T47D (cell line): Measurements from ENCODE around the gene STPG3.

Experiments
- DNase-seq, 2 experiments: peaks; one replicate each; pipeline versions ENCODE4 v3.0.0 to v3.0.0-alpha.2; 2011 to 2012; ENCODE audit warnings: low read depth in 1 of 2, low spot score in 1 of 2
- JUND ChIP-seq: IDR thresholded peaks from 2 replicates; pipeline ENCODE4 v1.6.1; 2012; ENCODE audit warnings: low read depth
- in situ Hi-C: cut with HindIII; loops from 2 replicates; pipeline ENCODE4 v1.10.0; 2016; ENCODE audit warnings: low sequenced_read_pairs, low pct_unique_long_range_greater_than_20kb

STPG3 gene

DNA sequence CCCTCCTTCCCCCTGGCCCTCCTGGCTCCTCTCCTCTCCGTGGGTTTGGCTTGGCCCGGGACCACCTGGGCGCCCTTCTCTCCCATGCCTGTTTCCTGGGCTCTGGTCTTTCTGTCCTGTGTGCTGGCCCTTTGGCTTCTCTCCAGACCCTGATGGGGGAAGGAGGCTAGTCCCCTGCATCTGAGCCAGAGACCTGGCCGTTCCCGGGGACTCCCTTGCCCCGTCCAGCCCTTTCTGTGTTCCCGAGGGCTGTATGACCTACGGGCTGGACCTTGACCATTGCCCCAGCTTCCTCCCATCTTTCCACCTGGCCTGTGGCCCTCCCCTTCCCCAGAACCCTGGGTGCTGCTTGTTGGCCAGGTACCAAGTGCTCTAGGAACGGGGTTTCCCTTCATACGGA is 12.4 kb downstream of the STPG3 start:
- in situ Hi-C loops: no loop called here
- DNase-seq: no peak
- no peak for TF ChIP-seq JUND

DNA sequence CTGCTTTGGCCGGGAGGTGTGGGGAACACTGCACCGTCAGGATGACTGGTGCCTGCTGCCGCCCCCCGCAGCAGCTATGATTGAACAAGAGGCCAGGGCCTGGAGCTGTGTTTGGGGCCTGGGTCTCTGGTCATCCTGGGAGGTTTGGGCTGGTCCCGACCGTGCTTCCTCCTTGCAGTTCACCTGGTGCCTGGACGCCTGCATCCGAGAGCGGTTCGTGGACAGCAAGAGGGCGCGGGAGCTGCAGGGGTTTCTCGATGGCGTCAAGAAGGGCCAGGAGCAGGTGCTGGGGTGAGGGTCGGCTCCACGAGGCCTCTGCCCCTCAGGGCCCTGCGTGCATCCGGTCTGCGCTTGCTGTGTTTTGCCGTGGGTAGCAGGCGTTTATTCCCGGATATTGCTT is 13.0 kb downstream of the STPG3 start:
- TF ChIP-seq JUND: no peak
- in situ Hi-C loops: no loop called here
- DNase-seq: no peak

DNA sequence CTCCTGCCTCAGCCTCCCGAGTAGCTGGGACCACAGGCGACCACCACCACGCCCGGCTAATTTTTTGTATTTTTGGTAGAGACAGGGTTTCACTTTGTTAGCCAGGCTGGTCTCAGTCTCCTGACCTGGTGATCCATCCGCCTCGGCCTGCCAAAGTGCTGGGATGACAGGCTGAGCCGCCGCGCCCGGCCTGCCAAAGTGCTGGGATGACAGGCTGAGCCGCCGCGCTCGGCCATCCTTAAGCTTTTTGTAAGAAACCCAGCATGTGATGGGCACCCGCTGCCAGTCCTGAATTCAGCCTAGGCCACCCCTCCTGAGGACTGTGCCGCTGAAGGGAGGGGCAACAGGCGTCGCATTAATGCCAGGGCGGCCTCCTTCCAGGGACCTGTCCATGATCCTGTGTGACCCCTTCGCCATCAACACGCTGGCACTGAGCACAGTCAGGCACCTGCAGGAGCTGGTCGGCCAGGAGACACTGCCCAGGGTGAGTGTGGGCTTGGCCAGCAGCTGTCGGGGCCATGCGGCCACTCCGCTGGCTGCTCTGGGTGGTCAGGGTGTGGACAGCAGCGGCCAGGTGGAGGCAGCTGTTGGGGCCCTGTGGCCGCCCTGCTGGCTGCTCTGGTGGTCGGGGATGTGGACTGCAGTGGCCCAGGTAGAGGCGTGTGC is 14.5 kb downstream of the STPG3 start:
- no peak for DNase-seq
- in situ Hi-C loops: no loop called here
- TF ChIP-seq JUND: no peak

DNA sequence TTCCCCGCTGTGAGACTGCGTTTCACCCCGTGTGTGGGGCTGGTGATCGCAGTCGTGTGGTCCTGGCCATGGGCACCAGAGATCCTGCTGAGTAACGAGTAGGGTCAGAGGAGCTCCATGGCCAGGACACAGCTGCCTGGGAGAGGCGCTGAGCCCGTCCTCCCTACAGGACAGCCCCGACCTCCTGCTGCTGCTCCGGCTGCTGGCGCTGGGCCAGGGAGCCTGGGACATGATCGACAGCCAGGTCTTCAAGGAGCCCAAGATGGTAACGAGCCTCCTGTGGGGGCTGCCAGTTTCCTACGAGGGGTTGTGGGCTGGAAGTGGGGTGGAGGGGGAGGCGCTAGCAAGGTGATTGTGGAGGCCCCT is 15.1 kb downstream of the STPG3 start:
- in situ Hi-C loops: no loop called here
- DNase-seq: no peak
- no peak for TF ChIP-seq JUND

GRCh38 chr9:137266585-137267453 is 15.7 kb downstream of the STPG3 start:
- in situ Hi-C loops: no loop called here
- no peak for DNase-seq
- no peak for TF ChIP-seq JUND

- in situ Hi-C loops: no loop called here
- no peak for DNase-seq
Measured at GRCh38 chr9:137267933-137268355, 16.9 kb downstream of the STPG3 start.

GRCh38 chr9:137268538-137269201 is 17.6 kb downstream of the STPG3 start:
- TF ChIP-seq JUND: no peak
- DNase-seq: no peak
- in situ Hi-C loops: no loop called here

More at GRCh38 chr9:137267933-137268355, 16.9 kb downstream of the STPG3 start:
- no peak for TF ChIP-seq JUND

DNA sequence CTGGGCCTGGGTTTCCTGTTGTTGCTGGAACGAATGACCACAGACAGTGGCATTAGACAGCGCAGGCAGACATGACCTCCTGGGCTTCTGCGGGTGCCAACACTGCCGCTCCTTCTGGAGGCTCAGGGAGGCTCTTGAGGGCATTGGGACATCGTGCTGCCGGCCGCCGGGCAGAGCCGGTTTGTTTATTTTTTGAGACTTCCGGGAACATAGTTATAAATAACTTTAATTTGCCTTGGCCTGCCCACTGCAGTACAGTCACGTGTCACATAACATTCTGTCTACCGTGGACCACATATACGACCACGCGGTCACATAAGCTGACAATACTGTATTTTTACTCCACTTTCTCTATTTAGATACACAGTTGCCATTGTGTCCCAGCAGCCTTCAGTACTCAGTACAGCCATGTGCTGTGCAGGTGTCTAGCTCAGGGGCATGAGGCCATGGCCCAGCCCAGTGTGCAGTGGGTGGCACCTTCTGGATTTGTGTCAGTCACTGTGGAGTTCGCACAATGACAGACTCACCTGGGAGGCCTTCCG is 18.2 kb downstream of the STPG3 start:
- DNase-seq: peak; percentile 88 to 93
- in situ Hi-C loops: no loop called here
- TF ChIP-seq JUND: no peak

DNA sequence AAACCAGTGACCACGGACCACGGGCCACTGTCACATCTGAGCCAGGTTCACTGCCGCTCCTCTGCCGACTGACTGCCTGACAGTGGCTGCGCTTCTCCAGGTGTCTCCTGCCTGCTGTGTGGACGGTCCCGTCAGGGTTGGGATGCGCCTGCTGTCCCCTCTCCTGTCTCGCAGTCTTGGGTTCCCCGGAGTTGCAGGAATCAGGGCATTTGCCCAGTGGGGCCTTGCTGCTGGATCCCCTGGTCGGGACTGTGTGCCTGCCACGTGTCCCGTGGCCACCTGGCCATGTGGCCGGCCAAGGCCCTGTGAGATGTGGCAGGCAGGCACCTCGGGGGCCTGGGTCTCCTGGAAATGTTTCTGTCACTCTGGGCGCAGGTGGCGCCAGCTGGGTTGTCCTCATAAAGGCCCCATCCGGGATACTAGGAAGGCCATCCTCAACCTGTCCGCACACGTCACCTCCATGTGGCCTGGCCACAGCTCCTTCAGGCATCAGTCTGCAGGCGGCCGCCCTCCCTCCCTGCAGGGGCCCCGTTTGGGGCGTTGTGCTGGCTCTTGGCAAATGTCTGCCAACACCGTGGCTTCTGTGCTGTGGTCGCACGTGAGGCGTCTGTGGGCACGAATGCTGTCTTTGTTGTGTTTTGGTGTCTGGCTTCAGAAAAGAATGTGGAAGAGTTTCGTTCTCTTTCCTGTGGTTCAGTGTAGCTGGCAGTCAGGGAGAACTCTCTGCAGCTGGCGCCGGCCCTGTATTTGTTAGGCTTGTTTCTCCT is 20.0 kb downstream of the STPG3 start:
- no peak for DNase-seq
- in situ Hi-C loops: no loop called here

GRCh38 chr9:137271696-137272076 is 20.6 kb downstream of the STPG3 start:
- in situ Hi-C loops: no loop called here
- no peak for DNase-seq
- TF ChIP-seq JUND: no peak

More for the DNA sequence above, 20.0 kb downstream of the STPG3 start:
- TF ChIP-seq JUND: no peak

DNA sequence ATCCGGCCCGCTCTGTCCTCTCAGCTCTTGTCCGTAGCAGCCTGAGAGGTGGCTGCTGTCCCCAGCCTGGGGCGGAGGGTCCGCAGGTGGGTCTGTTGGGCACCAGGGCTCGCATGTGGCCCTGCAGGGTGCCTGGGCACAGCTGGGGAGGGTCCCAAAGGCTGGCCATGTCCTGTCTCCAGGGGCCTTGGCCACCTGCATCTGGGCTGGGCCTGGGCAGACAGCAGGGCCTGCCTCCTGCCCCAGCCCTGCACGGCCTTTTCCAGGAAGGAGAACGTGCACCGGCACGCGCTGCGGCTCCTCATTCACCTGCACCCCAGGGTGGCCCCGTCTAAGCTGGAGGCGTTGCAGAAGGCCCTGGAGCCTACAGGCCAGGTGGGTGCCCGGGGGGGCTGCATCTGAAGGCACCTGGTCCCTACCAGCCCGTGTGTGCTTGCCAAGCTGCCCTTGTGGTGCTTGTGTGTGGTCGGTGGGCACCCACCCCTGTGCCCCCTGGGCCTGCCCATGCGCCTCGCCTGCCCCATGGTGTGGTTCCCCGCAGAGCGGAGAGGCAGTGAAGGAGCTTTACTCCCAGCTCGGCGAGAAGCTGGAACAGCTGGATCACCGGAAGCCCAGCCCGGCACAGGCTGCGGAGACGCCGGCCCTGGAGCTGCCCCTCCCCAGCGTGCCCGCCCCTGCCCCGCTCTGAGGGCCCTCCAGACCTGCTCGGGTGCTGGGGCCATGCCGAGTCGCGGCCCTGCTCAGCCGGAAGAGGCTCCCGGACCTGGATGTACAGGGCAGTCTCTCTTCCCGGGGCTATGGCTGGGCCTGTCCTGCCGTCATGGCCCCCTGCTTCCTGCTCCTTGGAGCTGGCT is 21.4 kb downstream of the STPG3 start:
- no peak for TF ChIP-seq JUND
- no peak for DNase-seq
- in situ Hi-C loops: no loop called here
